Measurements from ENCODE around the gene JOSD1.
A peak's percentile ranks its signal among the peaks of the same experiment; 100 is the strongest.

The JOSD1 gene

DNA sequence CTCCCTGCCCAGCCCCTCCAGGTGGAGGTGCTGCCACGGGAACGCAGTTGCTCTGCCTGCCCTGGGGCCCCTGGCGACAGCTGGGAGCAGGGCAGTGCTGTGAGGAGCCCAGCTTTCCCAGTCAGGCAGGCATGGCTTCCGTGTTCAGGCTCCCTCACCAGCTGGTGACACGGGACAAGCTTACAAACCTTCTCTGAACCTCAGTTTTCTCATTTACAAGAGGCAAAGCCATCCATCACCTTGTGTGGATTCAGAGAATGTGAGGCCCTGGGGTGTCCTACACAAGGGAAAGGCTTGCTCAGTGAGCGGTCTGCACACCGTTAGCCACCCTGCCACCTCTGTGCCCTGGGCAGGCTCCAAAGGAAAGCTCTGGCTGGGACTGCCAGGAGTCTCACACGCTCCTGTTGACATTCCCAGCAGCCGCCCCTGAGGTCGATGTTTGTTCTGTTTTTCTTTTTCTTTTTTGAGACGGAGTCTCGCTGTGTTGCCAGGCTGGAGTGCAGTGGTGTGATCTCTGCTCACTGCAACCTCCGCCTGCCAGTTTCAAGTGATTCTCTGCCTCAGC, 31.6 kb upstream of the JOSD1 start:
- DNase-seq: no peak

DNA sequence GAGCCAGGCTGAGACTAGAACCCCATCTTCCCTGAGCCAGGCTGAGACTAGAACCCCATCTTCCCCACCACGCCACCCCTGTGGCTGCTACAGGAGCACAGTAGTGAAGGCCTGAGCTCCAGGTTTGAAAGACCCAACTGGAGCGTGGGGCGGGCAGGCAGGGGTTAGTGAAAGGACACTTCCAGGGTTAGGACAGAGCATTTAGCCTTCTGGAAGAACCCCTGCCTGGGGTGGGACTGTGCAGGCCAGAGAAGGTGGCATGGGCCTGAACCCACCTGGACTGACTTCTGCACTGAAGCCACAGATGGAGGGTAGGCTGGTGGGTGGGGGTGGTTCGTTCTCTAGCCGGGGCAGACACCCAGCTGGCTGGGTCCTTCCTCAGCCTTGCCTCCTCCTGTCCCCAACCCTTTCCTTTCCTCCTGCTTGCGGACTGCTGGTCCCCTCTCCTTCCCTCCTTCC, 31.0 kb upstream of the JOSD1 start:
- no peak for DNase-seq

DNA sequence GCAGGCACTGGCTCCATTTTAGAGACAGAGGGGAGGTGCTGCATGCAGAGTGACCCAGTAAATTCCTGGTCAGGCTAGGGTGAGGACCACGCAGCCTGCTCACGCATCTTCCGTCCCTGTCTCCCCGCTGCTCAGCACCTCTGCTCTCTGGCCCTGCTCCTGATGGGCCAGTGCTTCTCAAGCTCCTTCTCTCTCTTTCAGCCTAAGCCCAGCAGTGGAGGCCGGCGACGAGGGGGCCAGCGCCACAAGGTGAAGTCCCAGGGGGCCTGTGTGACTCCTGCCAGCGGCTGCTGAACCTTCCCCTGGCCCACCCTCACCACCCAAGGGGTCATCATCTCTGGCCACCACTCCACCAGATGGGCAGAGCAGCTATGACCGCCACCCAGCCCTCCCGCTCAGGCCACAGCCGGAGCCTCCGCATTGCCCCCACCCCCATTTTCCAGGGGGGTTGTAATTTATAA, 29.7 kb upstream of the JOSD1 start:
- DNase-seq: no peak

DNA sequence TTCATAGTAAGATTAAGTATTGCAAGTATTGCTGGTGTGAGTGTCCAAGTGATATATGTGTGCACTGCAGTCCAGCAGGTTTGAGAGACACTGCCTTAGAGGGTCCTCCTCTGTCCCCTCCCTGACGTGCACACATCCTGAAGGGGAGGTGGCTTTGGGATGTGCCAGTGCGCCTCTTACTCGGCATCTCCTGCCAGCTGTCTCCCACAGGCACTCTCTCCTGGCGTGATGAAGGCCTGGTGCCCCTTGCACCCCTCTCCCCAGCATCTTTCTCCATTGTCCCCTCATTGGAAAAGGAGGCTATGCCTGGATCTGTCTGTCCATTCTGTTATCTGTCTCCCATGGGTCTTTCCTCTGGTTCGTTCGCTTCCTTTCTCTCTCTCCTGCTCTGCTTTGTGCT, 29.2 kb upstream of the JOSD1 start:
- DNase-seq: no peak

DNA sequence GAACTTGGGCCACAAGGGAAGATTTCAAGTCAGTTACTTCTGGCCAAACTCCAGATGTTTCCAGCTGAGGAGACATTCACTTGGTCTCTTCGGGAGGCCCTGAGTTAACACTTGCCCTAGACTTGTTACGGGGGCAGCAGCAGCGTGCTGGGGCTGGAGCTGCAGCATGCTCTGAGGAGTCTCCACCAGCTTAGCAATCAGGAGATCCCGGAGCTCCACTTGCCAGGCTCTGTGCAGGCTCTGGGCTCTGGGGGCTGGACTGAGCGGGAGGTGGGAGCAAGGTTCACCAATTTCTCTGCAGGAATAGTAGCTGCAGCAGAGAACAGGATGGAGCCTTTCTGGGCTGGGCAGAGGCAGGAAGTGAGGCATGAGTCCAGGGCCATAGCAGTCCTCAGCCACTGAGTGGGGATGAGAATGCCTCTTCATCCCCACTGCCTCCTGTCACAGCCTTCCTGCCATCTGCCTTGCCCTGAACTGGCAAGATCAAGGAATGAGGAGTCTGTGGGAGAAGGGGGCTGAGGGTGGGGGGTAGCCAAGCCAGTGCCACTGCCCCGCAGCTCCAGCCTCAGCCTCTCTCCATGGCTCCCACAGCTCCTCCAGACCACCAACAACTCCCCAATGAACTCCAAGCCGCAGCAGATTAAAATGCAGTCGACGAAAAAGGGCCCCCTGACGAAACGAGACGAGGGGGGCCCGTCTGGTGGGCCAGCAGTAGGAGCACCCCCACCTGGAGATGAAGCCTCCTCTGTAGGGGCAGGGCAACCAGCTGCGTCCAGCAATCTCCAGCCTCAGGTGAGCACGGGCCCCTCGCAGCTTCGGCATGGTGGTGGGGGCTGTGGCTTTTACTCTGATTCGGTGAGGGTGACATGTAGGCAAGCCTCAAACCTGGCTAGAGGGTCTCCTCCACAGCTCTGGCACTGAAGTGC, 28.4 kb upstream of the JOSD1 start:
- no peak for DNase-seq

DNA sequence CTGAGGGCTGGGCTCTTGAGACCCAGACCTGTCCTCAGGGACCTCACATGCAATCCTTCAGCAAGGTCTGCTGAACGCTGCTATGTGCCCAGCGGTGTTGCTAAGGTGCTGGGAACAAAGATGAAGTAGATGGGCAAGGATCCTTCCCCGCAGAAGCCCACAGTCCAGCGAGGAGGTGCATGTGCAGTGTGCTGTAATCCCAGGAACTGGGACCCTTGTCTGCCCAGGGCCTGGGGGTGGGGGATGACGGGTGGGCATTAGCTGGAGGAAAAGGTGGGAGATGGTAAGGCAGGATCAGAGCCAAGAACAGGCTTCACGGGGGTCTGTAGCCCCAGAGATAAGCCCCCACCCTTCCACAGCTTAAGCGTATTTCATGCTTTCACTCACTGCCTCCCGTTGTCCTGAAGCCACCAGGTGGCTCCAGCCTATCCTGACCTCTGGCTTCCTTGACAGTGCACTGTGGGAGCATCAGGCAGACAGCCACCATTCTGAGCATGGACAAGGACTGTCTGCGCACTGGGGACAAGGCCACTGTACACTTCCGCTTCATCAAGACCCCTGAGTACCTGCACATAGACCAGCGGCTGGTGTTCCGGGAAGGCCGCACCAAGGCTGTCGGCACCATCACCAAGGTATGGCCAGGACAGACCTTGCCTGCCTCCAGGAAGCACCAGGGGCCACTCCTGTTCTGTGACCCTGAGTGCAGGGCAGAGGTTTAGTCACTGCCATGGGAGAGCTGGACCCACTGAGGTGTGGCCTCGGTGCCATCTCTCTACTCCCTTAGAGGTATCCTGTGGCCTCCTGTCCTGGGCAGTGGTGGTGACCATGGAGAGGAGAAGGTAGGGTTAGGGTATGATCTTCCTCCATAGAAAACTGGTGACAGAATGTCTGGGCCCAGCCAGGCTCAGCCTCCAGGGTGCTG, 27.0 kb upstream of the JOSD1 start:
- no peak for DNase-seq

DNA sequence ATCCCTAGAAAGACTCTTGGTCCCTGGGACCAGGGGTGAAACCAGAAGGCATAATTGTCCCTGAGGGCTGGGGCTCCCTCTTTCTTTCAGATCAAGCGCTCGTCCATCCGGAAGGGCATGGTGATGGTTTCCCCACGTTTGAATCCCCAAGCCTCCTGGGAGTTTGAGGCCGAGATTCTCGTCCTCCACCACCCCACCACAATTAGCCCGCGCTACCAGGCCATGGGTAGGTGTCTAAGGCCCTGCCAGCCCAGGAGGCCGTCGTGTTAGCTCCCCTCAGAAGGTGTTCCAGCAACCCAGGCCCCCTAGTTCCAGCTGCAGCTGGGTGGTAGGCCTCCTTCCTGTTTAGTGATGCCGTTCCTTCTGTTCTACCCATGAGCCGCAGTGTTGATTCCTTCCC, 26.4 kb upstream of the JOSD1 start:
- no peak for DNase-seq

DNA sequence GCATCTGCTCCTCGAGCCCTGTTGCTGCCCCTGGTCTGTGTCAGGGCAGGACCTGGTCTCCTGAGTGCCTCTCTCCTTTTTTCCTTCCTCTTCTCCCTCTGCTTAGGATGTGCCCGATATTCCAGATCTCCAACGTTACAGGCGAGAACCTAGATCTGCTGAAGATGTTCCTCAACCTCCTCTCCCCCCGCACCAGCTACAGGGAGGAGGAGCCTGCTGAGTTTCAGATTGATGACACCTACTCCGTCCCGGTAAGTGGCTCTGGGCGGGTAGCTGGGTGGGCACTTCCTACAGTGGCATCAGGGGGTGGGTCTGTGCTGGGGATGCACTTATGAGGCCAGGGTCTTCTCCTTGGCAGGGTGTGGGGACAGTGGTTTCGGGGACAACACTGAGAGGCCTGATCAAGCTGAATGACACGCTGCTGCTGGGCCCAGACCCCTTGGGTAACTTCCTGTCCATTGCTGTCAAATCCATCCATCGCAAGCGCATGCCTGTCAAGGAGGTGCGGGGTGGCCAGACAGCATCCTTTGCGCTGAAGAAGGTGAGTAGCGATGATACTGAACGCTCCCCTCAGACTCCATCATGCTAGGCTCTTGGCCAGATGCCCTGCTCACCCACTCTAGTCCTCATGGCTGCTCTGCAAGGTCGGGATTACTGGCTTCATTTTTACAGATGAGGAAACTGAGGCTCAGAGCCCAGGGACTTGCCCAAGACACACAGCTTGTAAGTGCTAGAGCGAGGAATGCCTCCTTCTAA, 25.3 kb upstream of the JOSD1 start:
- DNase-seq: no peak

DNA sequence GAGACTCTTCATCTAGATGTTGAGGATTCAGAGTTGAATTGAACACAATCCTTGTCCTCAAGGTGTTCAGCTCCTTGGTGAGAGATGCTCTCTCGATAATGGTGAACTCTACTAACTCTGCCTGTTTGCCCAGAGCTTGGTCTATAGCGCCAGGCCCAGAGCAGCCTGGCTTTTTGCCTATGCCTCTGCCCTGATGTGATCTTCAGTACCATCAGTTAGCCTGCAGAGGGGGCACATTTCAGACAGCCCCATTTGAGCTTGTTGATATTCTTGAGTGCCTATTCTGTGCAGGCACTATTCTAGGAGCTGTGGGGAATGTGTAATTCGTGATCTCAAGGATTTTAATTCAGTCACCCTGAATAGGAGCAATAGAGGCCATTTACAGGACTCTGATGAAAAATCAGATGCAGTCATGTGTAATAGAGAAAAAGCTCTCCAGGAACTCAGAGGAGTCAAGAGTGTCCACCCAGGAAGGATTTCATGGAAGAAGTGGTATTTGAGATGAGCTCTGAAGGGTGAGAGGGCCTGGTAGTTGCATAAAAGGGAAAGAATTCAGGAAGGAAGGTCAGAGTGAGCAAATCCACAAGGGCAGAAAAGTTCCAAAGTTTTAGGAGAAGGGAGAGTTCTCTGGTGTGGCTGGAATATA, 24.3 kb upstream of the JOSD1 start:
- no peak for DNase-seq

DNA sequence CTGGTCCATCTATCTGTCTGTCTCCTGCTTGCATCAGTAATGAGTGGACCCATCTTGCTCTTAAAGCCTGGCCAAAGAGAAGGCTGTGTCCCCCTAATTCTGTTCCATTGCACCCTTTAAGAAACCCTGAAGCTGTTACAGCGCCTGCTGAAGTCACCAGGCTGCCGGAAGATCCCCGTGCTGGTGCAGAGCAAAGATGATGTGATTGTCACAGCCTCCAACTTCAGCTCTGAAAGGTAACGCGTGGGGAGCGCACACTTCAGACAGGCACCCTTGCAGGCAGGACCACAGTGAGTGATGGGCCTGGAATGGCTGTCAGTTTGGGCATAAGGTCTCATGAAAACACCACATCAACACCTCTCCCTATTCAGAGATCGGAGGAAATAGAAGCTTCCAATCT, 23.4 kb upstream of the JOSD1 start:
- DNase-seq: peak; percentile 29

DNA sequence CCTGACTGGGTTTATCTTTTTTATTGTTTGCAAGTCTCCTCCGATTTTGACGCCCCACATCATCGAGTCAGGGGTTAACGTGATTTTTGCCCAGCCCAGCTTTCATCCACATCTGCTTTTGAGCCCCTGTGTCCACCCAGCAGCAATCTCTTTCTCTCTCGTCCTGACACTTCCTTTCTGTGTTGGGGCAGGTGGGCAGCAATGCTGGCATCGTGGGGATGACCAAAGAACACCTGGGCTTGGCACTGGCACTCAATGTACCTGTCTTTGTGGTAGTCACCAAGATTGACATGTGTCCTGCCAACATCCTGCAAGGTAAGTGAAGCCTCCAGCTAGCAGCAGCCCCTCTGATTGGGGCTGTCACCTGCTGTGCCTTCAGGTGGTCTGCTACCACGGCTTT, 20.8 kb upstream of the JOSD1 start:
- no peak for DNase-seq

DNA sequence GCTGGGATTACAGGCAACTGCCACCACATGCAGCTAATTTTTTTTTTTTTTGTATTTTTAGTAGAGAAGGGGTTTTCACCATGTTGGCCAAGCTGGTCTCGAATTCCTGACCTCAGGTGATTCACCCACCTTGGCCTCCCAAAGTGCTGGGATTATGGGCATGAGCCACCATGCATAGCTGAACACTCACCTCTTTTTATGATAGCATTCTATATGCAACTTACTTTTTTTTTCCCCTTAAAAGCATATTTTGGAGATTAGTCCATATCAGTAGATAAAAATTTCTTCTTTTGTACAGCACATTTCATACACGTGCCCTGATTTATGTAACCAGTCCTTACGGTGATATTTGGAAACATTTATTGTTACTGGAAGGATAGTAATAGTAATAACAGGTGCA, 19.6 kb upstream of the JOSD1 start:
- DNase-seq: no peak

DNA sequence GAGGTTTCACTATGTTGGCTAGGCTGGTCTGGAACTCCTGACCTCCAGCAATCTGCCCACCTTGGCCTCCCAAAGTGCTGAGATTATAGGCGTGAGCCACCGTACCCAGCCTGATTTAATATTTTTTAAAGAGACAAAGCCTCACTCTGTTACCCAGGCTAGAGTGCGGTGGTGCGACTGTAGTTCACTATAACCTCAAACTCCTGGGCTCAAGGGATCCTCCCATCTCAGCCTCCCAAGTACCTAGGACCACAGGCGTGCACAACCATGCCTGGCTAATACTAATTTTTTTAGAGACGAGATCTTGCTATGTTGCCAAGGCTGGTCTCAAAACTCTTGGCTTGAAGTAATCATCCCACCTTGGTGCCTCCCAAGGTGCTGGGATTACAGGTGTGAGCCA, 18.5 kb upstream of the JOSD1 start:
- no peak for DNase-seq

DNA sequence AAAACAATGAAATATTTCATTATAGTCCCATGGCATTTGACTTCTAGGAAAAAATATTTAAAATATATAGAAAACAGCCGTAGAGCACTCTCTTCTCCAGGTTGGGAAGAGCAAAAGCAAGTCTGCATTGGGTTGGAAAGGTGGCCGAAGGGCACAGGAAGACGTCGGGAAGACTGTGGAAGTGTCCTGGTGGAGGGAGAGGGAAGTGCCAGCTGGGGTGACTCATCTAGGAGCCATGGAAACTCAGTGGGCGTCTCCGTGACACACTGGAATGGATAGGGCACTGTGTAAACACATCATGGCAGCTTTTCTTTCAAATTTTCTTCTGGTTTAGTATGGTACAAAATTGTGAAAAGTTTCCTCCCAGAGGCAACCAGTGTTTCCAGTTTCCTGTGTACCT, 17.7 kb upstream of the JOSD1 start:
- peak; percentile 87 for DNase-seq

DNA sequence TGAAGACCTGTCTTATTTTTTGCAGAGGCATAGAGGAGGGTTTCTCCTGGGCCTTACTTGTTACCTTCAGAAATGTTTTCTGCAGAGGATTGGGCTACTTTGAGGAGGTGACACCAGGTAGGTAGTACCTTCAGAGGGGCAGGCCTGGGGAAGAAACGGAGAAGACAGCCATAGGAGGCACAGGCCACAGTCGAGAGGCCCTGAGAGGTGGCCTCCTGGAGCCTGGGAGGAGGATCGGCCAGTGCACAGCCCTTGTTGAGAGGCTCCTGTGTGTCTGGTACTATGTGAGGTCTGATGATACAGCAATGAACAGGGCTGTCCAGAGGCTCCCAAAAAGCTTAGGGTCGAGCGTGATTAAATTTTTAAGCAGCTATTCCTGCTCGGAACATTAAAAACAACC, 16.5 kb upstream of the JOSD1 start:
- DNase-seq: no peak

DNA sequence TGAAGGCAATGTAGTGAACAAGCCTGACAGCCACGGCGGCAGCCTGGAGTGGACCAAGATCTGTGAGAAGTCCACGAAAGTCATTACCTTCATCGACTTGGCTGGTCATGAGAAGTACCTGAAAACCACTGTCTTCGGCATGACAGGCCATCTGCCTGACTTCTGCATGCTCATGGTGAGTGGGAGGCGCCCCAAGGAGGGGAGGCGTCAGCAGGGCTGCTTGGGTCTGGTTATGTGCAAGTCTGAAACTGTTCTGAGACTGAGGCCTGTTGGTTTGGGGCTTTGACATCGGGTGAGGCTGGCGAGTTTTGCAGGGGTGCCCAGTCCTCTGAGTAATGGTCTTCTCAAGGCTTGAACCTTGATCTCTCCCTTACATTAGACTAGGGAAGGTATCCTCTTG, 16.1 kb upstream of the JOSD1 start:
- DNase-seq: no peak

DNA sequence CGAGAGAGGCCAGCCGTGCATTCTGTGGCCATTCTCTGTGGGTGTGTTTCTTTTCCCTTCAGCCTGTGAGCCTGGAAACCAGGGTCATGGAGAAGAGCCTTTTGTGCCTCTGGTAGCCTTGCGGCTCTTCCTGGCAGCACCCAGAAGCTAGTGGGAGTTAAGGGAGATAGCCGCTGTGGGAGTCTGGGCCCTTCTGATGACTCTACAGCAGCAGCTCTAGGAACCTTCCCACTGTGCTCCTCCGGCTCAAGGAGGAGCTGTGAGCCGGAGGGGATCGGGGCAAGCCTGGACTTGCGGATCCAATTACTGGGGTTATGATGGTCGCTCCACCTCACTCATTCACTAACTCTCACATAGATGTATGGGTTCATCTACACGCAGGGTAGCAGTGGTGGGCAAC, 15.5 kb upstream of the JOSD1 start:
- no peak for DNase-seq

DNA sequence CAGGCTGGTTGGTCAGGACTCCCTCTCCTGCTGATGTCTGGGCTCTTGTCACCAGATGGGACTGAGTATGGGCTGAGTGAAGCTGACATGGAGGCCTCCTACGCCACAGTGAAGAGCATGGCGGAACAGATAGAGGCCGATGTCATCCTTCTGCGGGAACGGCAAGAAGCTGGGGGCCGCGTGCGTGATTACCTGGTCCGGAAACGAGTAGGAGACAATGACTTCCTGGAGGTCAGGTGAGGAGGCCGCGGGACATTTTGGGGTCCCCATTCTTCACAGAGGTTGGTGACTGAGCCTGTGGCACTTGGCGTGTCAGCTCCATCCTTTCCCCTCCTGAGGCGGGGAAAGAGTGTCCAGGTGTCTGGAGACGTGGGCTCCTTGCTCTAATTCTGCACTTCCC, 15.1 kb upstream of the JOSD1 start:
- DNase-seq: no peak

DNA sequence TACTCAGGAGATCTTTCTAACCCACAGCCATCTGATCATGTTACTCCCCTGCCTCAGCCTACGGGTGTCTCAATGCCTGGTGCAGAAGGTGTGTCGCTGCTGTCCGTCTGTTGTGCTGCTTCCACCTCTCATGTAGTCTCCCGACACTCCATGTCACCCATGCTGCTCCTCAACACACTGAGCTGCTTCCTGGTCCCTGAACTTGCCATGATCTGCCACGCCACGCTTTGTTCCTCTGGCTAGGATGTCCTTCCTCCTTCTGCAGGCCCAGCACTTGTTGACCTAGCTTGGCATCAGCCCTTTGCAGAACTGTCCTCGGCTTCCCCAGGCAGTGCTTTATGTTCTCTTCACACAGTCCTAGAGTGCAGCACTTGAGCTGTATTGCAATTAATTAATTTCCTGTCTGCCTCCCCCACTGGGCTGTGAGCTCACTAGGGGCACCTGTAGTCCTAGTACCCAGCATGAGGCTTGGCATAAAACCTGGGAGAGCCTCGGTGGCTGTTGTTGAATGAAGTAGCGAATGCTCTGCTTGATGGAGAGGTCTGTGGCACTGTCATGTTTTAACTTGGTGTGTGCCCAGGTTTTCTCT, 14.5 kb upstream of the JOSD1 start:
- DNase-seq: no peak

DNA sequence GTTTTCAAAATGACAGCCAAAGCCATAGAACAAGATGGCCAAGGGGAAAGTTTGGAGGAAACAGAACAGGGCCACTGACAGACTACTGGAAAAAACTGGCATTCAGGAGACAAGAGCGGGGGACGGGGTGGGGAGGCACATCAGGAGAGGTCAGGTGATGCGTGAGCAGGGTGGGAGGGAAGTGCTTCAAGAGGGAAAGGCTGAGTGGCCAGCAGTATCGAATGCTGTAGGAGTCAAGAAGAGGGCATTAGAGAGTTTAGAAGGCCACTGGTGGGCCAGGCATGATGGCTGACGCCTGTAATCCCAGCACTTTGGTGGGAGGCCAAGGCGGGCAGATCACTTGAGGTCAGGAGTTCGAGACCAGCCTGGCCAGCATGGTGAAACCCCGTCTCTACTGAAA, 13.2 kb upstream of the JOSD1 start:
- DNase-seq: no peak

DNA sequence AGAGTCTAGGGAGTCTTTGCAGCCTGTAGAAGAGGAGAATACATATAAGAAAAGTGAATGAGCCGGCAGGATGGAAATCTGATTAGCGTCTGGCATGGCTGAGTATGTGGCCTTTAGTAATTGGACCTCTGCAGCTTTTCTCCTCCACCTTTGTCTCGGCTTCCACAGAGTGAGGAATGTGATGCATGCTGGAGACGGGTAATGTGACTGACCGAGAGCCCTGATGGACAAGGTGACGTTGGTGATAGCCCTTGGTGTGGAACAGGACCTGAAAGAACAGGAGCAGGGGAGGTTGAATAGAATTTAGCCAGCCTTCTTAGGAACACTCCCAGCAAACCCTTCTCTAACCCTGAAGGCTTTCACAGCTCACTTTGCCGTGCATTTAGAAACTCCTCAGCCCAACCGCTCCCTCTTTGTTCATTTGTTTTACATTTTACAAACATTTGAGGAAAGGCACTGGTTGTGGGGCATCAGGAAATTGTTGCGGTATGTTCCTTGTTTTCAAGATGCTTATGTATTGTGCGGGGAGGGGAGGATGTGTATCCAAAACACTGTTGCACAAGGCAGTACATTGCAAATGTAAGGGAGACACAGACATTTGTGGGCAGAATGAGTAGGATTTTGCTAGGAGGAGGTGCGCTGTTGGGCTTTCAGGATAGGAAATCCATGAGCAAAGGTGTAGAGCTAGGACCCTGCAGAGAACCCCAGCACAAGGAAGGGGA, 11.9 kb upstream of the JOSD1 start:
- DNase-seq: no peak
